Liver (tissue), 3 donors: ENCODE results near the gene PLCD3.

Experiments
- CTCF ChIP-seq: fragments of 150-350 bp; IDR thresholded peaks from 2 replicates; pipeline ENCODE4 v1.5.1; 2017; ENCODE audit warnings: improper control_type of control experiment, low read depth, low read length; ENCODE audit not compliant: missing input control
- REST ChIP-seq: IDR thresholded peaks from 2 replicates; pipeline ENCODE4 v1.6.1; 2016; ENCODE audit warnings: antibody characterized with exemption, mild to moderate bottlenecking
- TAF1 ChIP-seq: conservative IDR thresholded peaks from 2 replicates; pipeline ENCODE4 v1.6.1; 2016; ENCODE audit warnings: antibody characterized with exemption, mild to moderate bottlenecking
- YY1 ChIP-seq: IDR thresholded peaks from 2 replicates; pipeline ENCODE4 v1.6.1; 2016; ENCODE audit warnings: antibody characterized with exemption, mild to moderate bottlenecking
- donor health status: healthy.
- donor health status: healthy.

- no peak for TF ChIP-seq CTCF
- TF ChIP-seq REST: no peak
- TF ChIP-seq TAF1: no peak
- TF ChIP-seq YY1: no peak
Observed at GRCh38 chr17:45060382-45060796, 71.9 kb downstream of the PLCD3 start.
